ENCODE measurements around the gene ARPC3. TPM values are rescaled to one million over a fixed set of nuclear protein-coding genes. Genes with fewer than 3 reads are reported as not detected.

ARPC3 gene
- total and polyA plus RNA-seq, 2 of the 4 experiments (the other 2 are of a cell fraction), result 192 to 204 TPM

DNA sequence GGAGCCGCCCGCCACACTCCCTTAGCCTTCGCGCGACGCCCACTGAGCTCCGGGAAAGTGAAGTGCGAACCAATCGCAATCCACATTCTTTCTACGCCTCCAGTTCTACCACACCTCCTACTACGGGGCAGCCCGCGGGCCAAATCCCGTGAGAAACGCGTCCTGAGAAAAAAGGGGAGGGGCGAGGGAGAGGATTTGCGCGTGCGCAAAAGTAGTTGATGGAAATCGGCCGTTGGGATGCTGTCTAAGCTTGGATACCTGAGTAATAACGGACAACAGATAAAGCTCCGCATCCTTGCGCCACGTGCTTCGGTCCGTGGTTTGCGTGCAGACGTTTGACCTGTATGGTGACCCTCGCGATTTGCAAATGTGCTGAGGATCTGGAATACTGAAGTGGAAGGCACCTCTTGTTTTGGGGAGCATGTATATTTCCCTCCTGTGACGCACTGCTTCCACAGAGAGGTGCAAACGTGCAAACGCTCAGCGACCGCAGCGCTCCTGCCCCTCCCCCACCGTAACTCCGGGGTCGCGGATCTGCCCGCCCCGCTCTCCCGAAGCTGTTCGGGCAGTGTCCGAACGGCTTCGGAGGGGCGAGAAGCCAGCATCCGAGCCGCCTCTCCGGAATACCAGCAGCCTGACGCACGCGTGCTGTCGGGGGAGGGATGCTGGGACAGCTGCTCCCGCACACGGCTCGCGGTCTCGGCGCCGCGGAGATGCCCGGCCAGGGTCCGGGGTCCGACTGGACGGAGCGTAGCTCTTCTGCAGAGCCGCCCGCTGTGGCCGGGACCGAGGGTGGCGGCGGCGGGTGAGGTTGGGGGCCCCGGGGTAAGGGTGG is 18.3 kb upstream of the ARPC3 start, which contains the start of the genes FAM216A and GPN3:
FAM216A (plus strand) TSS at position 632 of the 835 bp plus-strand sequence; CDS start at position 663, 31 bp downstream.
GPN3 (minus strand) TSS at position 44 of the 835 bp plus-strand sequence. CDS start 54 bp downstream, outside the sequence.
- CTCF ChIA-PET, result interaction anchor here (0.5 to 2.7 kb wide), 15 partner anchors 16 to 333 kb away, joined by 3 to 15 read pairs (median 4); partner anchors contain the start of gene ARPC3
- Histone ChIP-seq H3K9me1 (ENCODE audit: insufficient read depth, low read length) (no peaks in the 10 kb centered on the region), H3K36me3 (ENCODE audit: control insufficient read depth, insufficient read depth, low read length) (peaks cover 6% of the 10 kb centered on the region), H4K20me1 (ENCODE audit: insufficient read depth, low read length) (peaks cover 3% of the 10 kb centered on the region), H3K9me3 (ENCODE audit: control insufficient read depth, insufficient read depth, low read length) (no peaks in the 10 kb centered on the region), H2BK120ac (ENCODE audit: low read depth, low read length) (peak within 1 kb of the TSS; percentile 81), H3K9ac (ENCODE audit: low read depth, low read length) (peak within 1 kb of the TSS; percentile 86), H4K91ac (ENCODE audit: insufficient read depth, low read depth, low read length) (peak within 1 kb of the TSS; percentile 86), H3K27me3 (ENCODE audit: control insufficient read depth, insufficient read depth, low read length) (no peaks in the 10 kb centered on the region), H4K5ac (ENCODE audit: low read depth, low read length) (peak within 1 kb of the TSS; percentile 79), H3K27ac (ENCODE audit: insufficient read depth, low read length) (peak within 1 kb of the TSS; percentile 86), H2AFZ (replicated peaks; ENCODE audit: low read length, poor library complexity) (peak within 1 kb of the TSS; percentile 97), H2AK9ac (replicated peaks; ENCODE audit: low read depth, low read length, poor library complexity) (peak within 1 kb of the TSS; percentile 93), H2BK5ac (ENCODE audit: low read depth, low read length, poor library complexity, severe bottlenecking) (peak within 1 kb of the TSS; percentile 85), H3K79me1 (ENCODE audit: low read depth in 1 of 2, low read length in 2 of 2) (peaks cover 11 to 56% of the 10 kb centered on the region in 2 experiments), H3K4me1 (ENCODE audit: control insufficient read depth, insufficient read depth, low read length) (peaks cover 3% of the 10 kb centered on the region; the same call in 1 of the 2 replicates), H3K4ac (ENCODE audit: low read depth, low read length) (peak within 1 kb of the TSS; percentile 93), H3K23ac (ENCODE audit: low read depth, low read length) (peak within 1 kb of the TSS; percentile 96), H3K14ac (replicated peaks; ENCODE audit: low read depth, low read length) (peak within 1 kb of the TSS; percentile 88), H3K56ac (ENCODE audit: extremely low read depth, insufficient read depth, low read length) (peak within 1 kb of the TSS; percentile 96), H3K18ac (ENCODE audit: low read depth, low read length) (peak within 1 kb of the TSS; percentile 76), H3K4me2 (ENCODE audit: low read depth, low read length) (peak within 1 kb of the TSS; percentile 93), H3K4me3 (ENCODE audit: insufficient read depth, low read depth, low read length) (peak within 1 kb of the TSS; percentile 53), H2BK15ac (ENCODE audit: low read depth, low read length) (peak within 1 kb of the TSS; percentile 84; the same call in 1 of the 3 replicates), H2AK5ac (ENCODE audit: low read depth, low read length) (peak within 1 kb of the TSS; percentile 33; the same call in 1 of the 2 replicates), H2BK20ac (ENCODE audit: low read depth, low read length) (peak within 1 kb of the TSS; percentile 33), H4K8ac (ENCODE audit: low read depth in 2 of 2, low read length in 2 of 2) (peak within 1 kb of the TSS; percentile 81 to 95)
- in situ Hi-C loops (cut with MboI; ENCODE audit: low sequenced_read_pairs), result no loop called here
- no TSS peak for BruUV-seq (replicated peaks)
- ATAC-seq (ENCODE audit: low read depth), result peak; percentile 90
- dilution Hi-C loops (cut with HindIII; ENCODE audit: low sequenced_read_pairs, unreplicated experiment), result no loop called here
- POLR2A ChIA-PET (ENCODE audit: unreplicated experiment), result interaction anchor here (0.6 to 1.0 kb wide), 5 partner anchors 11 to 1058 kb away, joined by 3 to 7 read pairs (median 4); partner anchors contain the start of gene ARPC3
- DNase-seq, result peak; percentile 98
- WGBS, 2 experiments (ENCODE audit: extremely low coverage in 2 of 2, insufficient read length in 1 of 2), result 1% methylated on average over 30 of the region's 78 CpGs; no CpG with 5 or more reads in 1 of the 2 experiments
- intact Hi-C loops (cut with micrococcal nuclease), result loop anchor here (1.0 to 2.0 kb wide), 4 partner anchors 18 to 420 kb away; partner anchors contain the start of gene ARPC3
- TF ChIP-seq FOS (IDR thresholded peaks at IDR 0.05; ENCODE audit: low read depth, low read length) (peak; percentile 41; the same call in 1 of the 2 replicates), MAZ (IDR thresholded peaks at IDR 0.05; ENCODE audit: borderline replicate concordance, low read depth, low read length) (peak; percentile 92), SMC3 (IDR thresholded peaks at IDR 0.05; ENCODE audit: low read depth, low read length) (no peak), POLR2A (IDR thresholded peaks at IDR 0.05; ENCODE audit: low read depth, low read length) (peak; percentile 83), MAFK (IDR thresholded peaks at IDR 0.05; ENCODE audit: low read depth, low read length) (no peak), RFX5 (IDR thresholded peaks at IDR 0.05; ENCODE audit: low read depth, low read length) (no peak), MXI1 (IDR thresholded peaks at IDR 0.05; ENCODE audit: borderline replicate concordance, low read depth, low read length) (peak; percentile 95), RCOR1 (IDR thresholded peaks at IDR 0.05; ENCODE audit: insufficient replicate concordance, low read length) (no peak), CEBPB (IDR thresholded peaks at IDR 0.05; ENCODE audit: low read depth, low read length) (no peak), NFE2L2 (IDR thresholded peaks at IDR 0.05; ENCODE audit: low read depth, low read length) (no peak), CHD1 (IDR thresholded peaks at IDR 0.05; ENCODE audit: low read depth, low read length) (no peak)
- TF ChIP-seq, protein P1, sequence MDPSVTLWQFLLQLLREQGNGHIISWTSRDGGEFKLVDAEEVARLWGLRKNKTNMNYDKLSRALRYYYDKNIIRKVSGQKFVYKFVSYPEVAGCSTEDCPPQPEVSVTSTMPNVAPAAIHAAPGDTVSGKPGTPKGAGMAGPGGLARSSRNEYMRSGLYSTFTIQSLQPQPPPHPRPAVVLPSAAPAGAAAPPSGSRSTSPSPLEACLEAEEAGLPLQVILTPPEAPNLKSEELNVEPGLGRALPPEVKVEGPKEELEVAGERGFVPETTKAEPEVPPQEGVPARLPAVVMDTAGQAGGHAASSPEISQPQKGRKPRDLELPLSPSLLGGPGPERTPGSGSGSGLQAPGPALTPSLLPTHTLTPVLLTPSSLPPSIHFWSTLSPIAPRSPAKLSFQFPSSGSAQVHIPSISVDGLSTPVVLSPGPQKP (IDR thresholded peaks at IDR 0.05; ENCODE audit: borderline replicate concordance, low read depth, low read length), result no peak
- TF ChIP-seq, protein P2, sequence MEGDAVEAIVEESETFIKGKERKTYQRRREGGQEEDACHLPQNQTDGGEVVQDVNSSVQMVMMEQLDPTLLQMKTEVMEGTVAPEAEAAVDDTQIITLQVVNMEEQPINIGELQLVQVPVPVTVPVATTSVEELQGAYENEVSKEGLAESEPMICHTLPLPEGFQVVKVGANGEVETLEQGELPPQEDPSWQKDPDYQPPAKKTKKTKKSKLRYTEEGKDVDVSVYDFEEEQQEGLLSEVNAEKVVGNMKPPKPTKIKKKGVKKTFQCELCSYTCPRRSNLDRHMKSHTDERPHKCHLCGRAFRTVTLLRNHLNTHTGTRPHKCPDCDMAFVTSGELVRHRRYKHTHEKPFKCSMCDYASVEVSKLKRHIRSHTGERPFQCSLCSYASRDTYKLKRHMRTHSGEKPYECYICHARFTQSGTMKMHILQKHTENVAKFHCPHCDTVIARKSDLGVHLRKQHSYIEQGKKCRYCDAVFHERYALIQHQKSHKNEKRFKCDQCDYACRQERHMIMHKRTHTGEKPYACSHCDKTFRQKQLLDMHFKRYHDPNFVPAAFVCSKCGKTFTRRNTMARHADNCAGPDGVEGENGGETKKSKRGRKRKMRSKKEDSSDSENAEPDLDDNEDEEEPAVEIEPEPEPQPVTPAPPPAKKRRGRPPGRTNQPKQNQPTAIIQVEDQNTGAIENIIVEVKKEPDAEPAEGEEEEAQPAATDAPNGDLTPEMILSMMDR (conservative IDR thresholded peaks at IDR 0.05; ENCODE audit: low read depth, low read length), result no peak

All from IMR-90 (cell line).